HepG2 (cell line): ENCODE measurements around the gene PAPOLA. TPM values are rescaled to one million over a fixed set of nuclear protein-coding genes. Genes with fewer than 3 reads are reported as not detected.

Experiments
- CCAR2 ChIP-seq: fragments of 200-400 bp; formaldehyde crosslinking; optimal IDR thresholded peaks from 2 replicates; pipeline ENCODE3; 2018; ENCODE audit warnings: low read depth, mild to moderate bottlenecking, low read length, moderate library complexity
- CENPX ChIP-seq: sonication (generic); formaldehyde crosslinking; IDR thresholded peaks from 2 replicates; pipeline ENCODE4 v1.9.0; 2021; ENCODE audit warnings: mild to moderate bottlenecking, missing genetic modification reagents, moderate library complexity
- DR1 ChIP-seq: sonication (generic); formaldehyde crosslinking; IDR thresholded peaks from 2 replicates; pipeline ENCODE4 v1.8.0; 2021; ENCODE audit warnings: mild to moderate bottlenecking, missing genetic modification reagents, inconsistent platforms
- FOXP1 ChIP-seq, 2 experiments: fragments of 450-650 bp in 1 of 2; IDR thresholded peaks; 2 replicates each; pipeline ENCODE4 v1.6.1; 2017 to 2018; ENCODE audit warnings: antibody characterized with exemption in 1 of 2
- GTF2F1 ChIP-seq: fragments of 150-350 bp; IDR thresholded peaks from 2 replicates; pipeline ENCODE4 v1.6.1; 2014; ENCODE audit warnings: low read length
- HOXA3 ChIP-seq: sonication (generic); formaldehyde crosslinking; IDR thresholded peaks from 2 replicates; pipeline ENCODE4 v1.5.0; 2020; ENCODE audit warnings: missing genetic modification reagents
- KLF13 ChIP-seq: sonication (generic); formaldehyde crosslinking; IDR thresholded peaks from 2 replicates; pipeline ENCODE4 v1.4.0; 2020; ENCODE audit warnings: mild to moderate bottlenecking, missing genetic modification reagents
- NFE2L2 ChIP-seq: fragments of 150-350 bp; IDR thresholded peaks from 2 replicates; pipeline ENCODE4 v1.6.1; 2014; ENCODE audit warnings: low read length
- NR3C1 ChIP-seq: sonication (generic); formaldehyde crosslinking; IDR thresholded peaks from 2 replicates; pipeline ENCODE4 v1.4.0; 2020; ENCODE audit warnings: missing genetic modification reagents
- SKI ChIP-seq: fragments of 450-650 bp; IDR thresholded peaks from one replicate; pipeline ENCODE4 v1.6.1; 2018; ENCODE audit warnings: mild to moderate bottlenecking; ENCODE audit not compliant: partially characterized antibody
- ZFP37 ChIP-seq: sonication (generic); formaldehyde crosslinking; IDR thresholded peaks from 2 replicates; pipeline ENCODE4 v1.4.0; 2020; ENCODE audit warnings: missing genetic modification reagents, borderline replicate concordance
- ZFP62 ChIP-seq: sonication (generic); formaldehyde crosslinking; IDR thresholded peaks from 2 replicates; pipeline ENCODE4 v1.4.0; 2020; ENCODE audit warnings: missing genetic modification reagents
- ZFYVE20 ChIP-seq: sonication (generic); formaldehyde crosslinking; IDR thresholded peaks from 2 replicates; pipeline ENCODE4 v1.8.0; 2023; ENCODE audit warnings: low read depth, mild to moderate bottlenecking, moderate library complexity, missing genetic modification reagents, borderline replicate concordance
- ZNF274 ChIP-seq: sonication (generic); formaldehyde crosslinking; IDR thresholded peaks from 2 replicates; pipeline ENCODE4 v1.5.1; 2020; ENCODE audit warnings: mild to moderate bottlenecking, missing genetic modification reagents
- ZSCAN9 ChIP-seq: IDR thresholded peaks from 2 replicates; pipeline ENCODE4 v1.6.1; 2016; ENCODE audit warnings: borderline replicate concordance
- polyA plus RNA-seq, 8 experiments: library from polyadenylated mRNA; depleted of rRNA in 3 of 8; stranded (reverse) in 7 of 8; unstranded in 1 of 8; fragments of >200 nt; fragmentation: Illumina TruSeq in 4 of 8; extraction: Trizol in 4 of 8; gene quantifications; 2 replicates each; pipeline versions ENCODE4 v1.2.1 to v1.2.3, GENCODE V29; 2011 to 2016; ENCODE audit warnings: low read depth in 4 of 8, missing spikeins in 1 of 8, mixed read lengths in 1 of 8; ENCODE audit not compliant: insufficient read depth in 1 of 8
- total RNA-seq, 5 experiments: library from RNA; depleted of rRNA; stranded (reverse); fragments of >200 nt; fragmentation: Illumina TruSeq; extraction: Trizol; gene quantifications; 2 replicates each; pipeline ENCODE4 v1.2.3, GENCODE V29; 2016; ENCODE audit warnings: low read depth in 1 of 5
- TF ChIP-seq, protein P1 (sequence below): IDR thresholded peaks from 2 replicates; pipeline ENCODE4 v1.6.1; 2012; ENCODE audit warnings: low read depth, low read length, improper control_type of control experiment
- TF ChIP-seq, protein P2 (sequence below): sonication (generic); formaldehyde crosslinking; IDR thresholded peaks from 2 replicates; pipeline ENCODE4 v1.4.0; 2020; ENCODE audit warnings: missing genetic modification reagents
- TF ChIP-seq, protein P3 (sequence below): IDR thresholded peaks from 2 replicates; pipeline ENCODE4 v1.6.1; 2016; ENCODE audit warnings: missing biosample characterization, missing genetic modification reagents, low read depth
- TF ChIP-seq, protein P4 (sequence below): sonication (generic); formaldehyde crosslinking; IDR thresholded peaks from 2 replicates; pipeline ENCODE4 v1.5.1; 2020; ENCODE audit warnings: mild to moderate bottlenecking, missing genetic modification reagents, moderate library complexity

Gene PAPOLA
- total and polyA plus RNA-seq, 2 of the 13 experiments (the other 11 are each of a cell fraction or from before 2014, with no cell fraction given), result 103 to 151 TPM

DNA sequence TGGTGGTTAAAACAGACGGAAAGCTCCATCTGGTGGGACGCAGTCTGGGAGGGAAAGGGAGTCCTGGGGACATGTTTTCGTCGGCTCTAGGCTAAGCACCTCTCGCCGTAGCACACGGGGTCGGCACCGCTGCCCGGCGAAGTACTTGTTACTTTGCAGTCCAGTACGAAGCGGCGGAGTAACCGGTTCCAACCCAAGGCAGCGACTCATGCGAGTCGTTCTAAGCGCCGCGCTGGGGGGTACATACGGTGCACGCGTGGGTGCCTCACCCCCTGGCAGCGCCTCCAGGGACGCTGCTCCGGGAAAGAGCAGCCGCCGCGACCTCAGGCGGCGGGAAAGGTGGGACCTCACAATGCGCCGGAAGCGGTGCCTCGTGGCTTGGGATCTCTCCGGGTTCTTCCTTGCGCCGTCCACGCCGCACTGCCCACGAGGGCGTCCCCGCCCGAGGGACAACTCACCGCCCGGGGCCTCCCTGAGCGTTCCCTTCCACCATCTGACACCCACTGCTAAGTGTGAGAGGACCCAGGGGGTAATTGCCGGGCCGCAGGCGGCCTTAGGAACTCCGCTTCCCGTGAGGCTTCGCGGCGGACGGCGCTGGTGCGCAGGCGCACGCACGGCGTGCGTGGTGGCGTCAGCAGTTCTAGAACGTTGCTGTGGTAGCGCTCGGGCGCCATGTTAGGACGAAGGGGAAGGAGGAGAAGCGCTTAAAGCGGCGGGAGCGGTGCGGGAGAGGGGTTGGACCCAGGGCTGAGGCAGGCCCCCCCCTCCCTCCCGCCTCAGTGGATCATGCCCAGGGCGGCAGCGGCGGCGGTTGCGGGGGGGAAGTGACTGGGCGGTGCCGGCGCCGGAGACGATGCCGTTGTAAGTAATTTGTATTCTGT lies at the start of gene PAPOLA (continued):
- TF ChIP-seq, protein P1, sequence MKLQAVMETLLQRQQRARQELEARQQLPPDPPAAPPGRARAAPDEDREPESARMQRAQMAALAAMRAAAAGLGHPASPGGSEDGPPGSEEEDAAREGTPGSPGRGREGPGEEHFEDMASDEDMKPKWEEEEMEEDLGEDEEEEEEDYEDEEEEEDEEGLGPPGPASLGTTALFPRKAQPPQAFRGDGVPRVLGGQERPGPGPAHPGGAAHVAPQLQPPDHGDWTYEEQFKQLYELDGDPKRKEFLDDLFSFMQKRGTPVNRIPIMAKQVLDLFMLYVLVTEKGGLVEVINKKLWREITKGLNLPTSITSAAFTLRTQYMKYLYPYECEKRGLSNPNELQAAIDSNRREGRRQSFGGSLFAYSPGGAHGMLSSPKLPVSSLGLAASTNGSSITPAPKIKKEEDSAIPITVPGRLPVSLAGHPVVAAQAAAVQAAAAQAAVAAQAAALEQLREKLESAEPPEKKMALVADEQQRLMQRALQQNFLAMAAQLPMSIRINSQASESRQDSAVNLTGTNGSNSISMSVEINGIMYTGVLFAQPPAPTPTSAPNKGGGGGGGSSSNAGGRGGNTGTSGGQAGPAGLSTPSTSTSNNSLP, result no peak
- TF ChIP-seq, protein P2, sequence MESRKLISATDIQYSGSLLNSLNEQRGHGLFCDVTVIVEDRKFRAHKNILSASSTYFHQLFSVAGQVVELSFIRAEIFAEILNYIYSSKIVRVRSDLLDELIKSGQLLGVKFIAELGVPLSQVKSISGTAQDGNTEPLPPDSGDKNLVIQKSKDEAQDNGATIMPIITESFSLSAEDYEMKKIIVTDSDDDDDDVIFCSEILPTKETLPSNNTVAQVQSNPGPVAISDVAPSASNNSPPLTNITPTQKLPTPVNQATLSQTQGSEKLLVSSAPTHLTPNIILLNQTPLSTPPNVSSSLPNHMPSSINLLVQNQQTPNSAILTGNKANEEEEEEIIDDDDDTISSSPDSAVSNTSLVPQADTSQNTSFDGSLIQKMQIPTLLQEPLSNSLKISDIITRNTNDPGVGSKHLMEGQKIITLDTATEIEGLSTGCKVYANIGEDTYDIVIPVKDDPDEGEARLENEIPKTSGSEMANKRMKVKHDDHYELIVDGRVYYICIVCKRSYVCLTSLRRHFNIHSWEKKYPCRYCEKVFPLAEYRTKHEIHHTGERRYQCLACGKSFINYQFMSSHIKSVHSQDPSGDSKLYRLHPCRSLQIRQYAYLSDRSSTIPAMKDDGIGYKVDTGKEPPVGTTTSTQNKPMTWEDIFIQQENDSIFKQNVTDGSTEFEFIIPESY (CRISPR knock-in tag), result no peak
- TF ChIP-seq GTF2F1, result peak; percentile 58; the same call in 1 of the 2 replicates
- peak; percentile 91 for TF ChIP-seq HOXA3 (CRISPR knock-in tag)
- TF ChIP-seq ZFP62 (CRISPR knock-in tag), result no peak
- TF ChIP-seq CCAR2, result no peak
- 0 out of 2 replicates have a peak, but pooled peaks have one; percentile 31 for TF ChIP-seq ZSCAN9
- TF ChIP-seq, protein P3, sequence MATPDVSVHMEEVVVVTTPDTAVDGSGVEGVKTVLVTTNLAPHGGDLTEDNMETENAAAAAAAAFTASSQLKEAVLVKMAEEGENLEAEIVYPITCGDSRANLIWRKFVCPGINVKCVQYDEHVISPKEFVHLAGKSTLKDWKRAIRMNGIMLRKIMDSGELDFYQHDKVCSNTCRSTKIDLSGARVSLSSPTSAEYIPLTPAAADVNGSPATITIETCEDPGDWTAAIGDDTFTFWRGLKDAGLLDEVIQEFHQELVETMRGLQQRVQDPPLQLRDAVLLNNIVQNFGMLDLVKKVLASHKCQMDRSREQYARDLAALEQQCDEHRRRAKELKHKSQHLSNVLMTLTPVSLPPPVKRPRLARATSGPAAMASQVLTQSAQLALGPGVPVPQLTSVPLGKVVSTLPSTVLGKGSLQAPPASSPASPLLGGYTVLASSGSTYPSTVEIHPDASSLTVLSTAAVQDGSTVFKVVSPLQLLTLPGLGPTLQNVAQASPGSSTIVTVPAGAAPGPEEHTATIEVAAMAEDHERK, result peak; percentile 99
- no peak for TF ChIP-seq FOXP1 (IDR thresholded peaks at IDR 0.05)
- no peak for TF ChIP-seq FOXP1 (CRISPR knock-in tag; IDR thresholded peaks at IDR 0.05)
- no peak; the same call in 1 of the 2 replicates for TF ChIP-seq ZFP37 (CRISPR knock-in tag)
- TF ChIP-seq NR3C1 (CRISPR knock-in tag), result no peak
- TF ChIP-seq, protein P4, sequence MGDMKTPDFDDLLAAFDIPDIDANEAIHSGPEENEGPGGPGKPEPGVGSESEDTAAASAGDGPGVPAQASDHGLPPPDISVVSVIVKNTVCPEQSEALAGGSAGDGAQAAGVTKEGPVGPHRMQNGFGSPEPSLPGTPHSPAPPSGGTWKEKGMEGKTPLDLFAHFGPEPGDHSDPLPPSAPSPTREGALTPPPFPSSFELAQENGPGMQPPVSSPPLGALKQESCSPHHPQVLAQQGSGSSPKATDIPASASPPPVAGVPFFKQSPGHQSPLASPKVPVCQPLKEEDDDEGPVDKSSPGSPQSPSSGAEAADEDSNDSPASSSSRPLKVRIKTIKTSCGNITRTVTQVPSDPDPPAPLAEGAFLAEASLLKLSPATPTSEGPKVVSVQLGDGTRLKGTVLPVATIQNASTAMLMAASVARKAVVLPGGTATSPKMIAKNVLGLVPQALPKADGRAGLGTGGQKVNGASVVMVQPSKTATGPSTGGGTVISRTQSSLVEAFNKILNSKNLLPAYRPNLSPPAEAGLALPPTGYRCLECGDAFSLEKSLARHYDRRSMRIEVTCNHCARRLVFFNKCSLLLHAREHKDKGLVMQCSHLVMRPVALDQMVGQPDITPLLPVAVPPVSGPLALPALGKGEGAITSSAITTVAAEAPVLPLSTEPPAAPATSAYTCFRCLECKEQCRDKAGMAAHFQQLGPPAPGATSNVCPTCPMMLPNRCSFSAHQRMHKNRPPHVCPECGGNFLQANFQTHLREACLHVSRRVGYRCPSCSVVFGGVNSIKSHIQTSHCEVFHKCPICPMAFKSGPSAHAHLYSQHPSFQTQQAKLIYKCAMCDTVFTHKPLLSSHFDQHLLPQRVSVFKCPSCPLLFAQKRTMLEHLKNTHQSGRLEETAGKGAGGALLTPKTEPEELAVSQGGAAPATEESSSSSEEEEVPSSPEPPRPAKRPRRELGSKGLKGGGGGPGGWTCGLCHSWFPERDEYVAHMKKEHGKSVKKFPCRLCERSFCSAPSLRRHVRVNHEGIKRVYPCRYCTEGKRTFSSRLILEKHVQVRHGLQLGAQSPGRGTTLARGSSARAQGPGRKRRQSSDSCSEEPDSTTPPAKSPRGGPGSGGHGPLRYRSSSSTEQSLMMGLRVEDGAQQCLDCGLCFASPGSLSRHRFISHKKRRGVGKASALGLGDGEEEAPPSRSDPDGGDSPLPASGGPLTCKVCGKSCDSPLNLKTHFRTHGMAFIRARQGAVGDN, result peak; percentile 96
- TF ChIP-seq CENPX, result no peak
- no peak for TF ChIP-seq ZFYVE20 (CRISPR knock-in tag)
- peak; percentile 77; the same call in 1 of the 2 replicates for TF ChIP-seq ZNF274 (CRISPR knock-in tag)
- peak; percentile 69; the same call in 1 of the 2 replicates for TF ChIP-seq KLF13
- peak; percentile 72 for TF ChIP-seq DR1 (CRISPR knock-in tag)
- no peak for TF ChIP-seq SKI
- no peak for TF ChIP-seq NFE2L2
